Measurements from ENCODE around the gene SERPINA3.
A peak's percentile ranks its signal among the peaks of the same experiment; 100 is the strongest.

SERPINA3 gene

DNA sequence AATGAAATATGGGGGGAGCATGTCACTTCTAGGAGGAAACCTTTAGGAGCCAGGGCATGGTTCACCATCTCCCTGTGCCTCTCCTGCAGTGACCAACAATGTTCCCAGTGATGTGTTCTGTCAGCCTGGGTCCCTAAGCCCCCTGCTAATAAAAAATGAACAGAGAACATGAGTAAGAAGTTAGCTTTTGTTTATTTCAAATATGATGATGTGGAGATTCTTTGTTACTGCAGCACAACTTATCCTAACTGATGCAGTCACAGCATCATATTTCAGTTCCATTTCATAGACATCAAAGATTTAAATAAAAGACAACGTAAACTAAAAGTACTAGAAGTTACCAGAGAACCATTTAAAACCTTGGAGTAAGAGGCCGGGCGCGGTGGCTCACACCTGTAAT is 43.9 kb downstream of the SERPINA3 start:
- H3K27me3 Mint-ChIP-seq = peaks cover 7% of the 10 kb centered on the region
- H3K9me3 Mint-ChIP-seq = no peaks in the 10 kb centered on the region
- CTCF ChIA-PET = no interaction called here
- H3K4me3 Mint-ChIP-seq = no peak overlapping the region
- DNase-seq = no peak
- no peaks in the 10 kb centered on the region for H3K4me1 Mint-ChIP-seq
- H3K36me3 Mint-ChIP-seq = no peaks in the 10 kb centered on the region
- no peak overlapping the region for H3K27ac Mint-ChIP-seq

- no peak overlapping the region for H3K27ac Mint-ChIP-seq
- H3K4me3 Mint-ChIP-seq = no peak overlapping the region
- no peaks in the 10 kb centered on the region for H3K4me1 Mint-ChIP-seq
- H3K36me3 Mint-ChIP-seq = no peaks in the 10 kb centered on the region
- H3K9me3 Mint-ChIP-seq = no peaks in the 10 kb centered on the region
- H3K27me3 Mint-ChIP-seq = peaks cover 19% of the 10 kb centered on the region
- DNase-seq = no peak
- CTCF ChIA-PET = no interaction called here
Measured at GRCh38 chr14:94659256-94659655, 47.1 kb downstream of the SERPINA3 start.

DNA sequence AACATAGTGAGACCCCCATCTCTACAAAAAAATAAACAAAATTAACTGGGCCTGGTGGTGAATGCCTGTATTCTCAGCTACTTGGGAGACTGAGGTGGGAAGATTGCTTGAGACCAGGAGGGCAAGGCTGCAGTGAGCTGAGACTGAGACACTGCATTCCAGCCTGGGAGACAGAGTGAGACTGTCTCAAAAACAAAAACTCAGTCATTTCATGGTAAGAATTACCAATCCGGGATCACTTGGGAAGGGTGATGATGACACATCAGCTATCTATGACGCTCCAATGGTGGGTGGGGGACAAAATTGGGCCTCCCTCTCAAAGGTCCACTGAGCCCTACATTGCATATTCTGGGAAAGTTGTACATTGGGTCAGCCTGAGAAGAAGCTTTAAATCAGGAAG is 47.7 kb downstream of the SERPINA3 start:
- Mint-ChIP-seq H3K4me3 (no peak overlapping the region), H3K36me3 (no peaks in the 10 kb centered on the region), H3K9me3 (no peaks in the 10 kb centered on the region), H3K27ac (no peak overlapping the region), H3K4me1 (no peaks in the 10 kb centered on the region), H3K27me3 (peaks cover 21% of the 10 kb centered on the region)
- CTCF ChIA-PET = no interaction called here
- DNase-seq = no peak

GRCh38 chr14:94660306-94660946 is 48.2 kb downstream of the SERPINA3 start:
- DNase-seq = no peak
- Mint-ChIP-seq H3K9me3 (no peaks in the 10 kb centered on the region), H3K4me1 (no peaks in the 10 kb centered on the region), H3K27ac (peak overlapping the region; percentile 8), H3K27me3 (peaks cover 21% of the 10 kb centered on the region), H3K36me3 (no peaks in the 10 kb centered on the region), H3K4me3 (no peak overlapping the region)
- CTCF ChIA-PET = no interaction called here

DNA sequence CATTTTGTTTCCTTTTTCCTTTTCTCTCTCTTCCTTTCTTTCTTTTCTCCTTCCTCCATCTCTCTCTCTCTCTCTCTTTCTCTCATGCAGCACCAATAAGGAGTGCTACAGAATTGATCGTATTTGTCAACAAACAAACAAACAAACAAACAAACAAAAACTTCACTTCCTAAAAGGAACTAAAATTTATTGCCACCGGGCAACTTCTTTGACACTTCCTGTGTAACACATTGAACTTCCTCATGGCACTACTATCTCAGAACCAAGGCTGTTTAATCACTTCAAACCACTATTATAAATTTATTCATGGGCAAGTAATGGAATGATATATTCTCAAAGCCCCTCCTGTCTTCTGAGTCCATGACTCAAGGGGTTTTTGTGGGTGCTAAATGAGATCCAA is 51.3 kb downstream of the SERPINA3 start:
- Mint-ChIP-seq H3K4me3 (no peak overlapping the region), H3K27ac (no peak overlapping the region), H3K27me3 (peaks cover 24% of the 10 kb centered on the region), H3K4me1 (no peaks in the 10 kb centered on the region), H3K36me3 (no peaks in the 10 kb centered on the region), H3K9me3 (no peaks in the 10 kb centered on the region)
- DNase-seq = no peak
- CTCF ChIA-PET = no interaction called here

- Mint-ChIP-seq H3K27me3 (peaks cover 24% of the 10 kb centered on the region), H3K36me3 (no peaks in the 10 kb centered on the region), H3K4me3 (no peak overlapping the region), H3K27ac (no peak overlapping the region), H3K9me3 (no peaks in the 10 kb centered on the region), H3K4me1 (no peaks in the 10 kb centered on the region)
- no peak for DNase-seq
- CTCF ChIA-PET = no interaction called here
Measured at GRCh38 chr14:94663965-94664704, 51.9 kb downstream of the SERPINA3 start.

DNA sequence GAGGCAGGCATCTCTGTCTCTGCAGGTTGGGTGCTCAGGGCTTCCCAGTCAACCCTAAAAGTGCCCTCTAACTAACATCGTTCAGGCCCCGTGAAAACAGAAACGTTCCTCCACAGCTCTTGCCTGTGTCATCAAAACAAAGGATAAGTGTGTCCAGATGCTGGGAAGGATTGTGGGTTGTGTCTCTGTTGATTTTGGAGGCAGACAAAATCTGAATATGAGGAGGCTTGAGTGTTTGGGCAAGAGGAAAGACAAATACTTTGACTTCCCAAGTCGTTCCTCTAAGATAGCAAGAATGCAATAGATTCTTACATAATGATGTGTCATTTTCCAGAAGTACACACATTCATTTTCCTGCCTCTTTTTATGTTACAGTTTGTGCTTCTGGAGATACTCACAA is 52.9 kb downstream of the SERPINA3 start:
- H3K4me3 Mint-ChIP-seq = no peak overlapping the region
- peaks cover 24% of the 10 kb centered on the region for H3K27me3 Mint-ChIP-seq
- no peak for DNase-seq
- H3K9me3 Mint-ChIP-seq = no peaks in the 10 kb centered on the region
- H3K4me1 Mint-ChIP-seq = no peaks in the 10 kb centered on the region
- H3K27ac Mint-ChIP-seq = no peak overlapping the region
- H3K36me3 Mint-ChIP-seq = no peaks in the 10 kb centered on the region
- CTCF ChIA-PET = no interaction called here

DNA sequence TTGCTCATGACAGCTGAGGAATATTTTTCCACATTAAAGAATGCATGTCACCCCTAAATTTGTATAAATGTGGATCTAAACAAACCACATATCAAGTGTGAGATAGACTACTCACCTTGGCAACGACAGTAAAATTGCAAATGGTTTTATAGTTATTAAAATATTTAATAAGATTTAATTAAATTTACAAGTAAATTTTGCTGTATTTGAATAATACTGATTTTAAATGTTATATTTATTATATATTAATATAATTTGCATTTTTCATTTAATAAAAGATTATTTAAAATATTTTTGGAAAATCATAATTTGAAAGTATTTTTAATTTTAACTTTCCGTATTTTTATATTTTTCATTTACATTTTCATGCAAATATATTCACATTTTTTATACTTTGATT is 53.4 kb downstream of the SERPINA3 start:
- Mint-ChIP-seq H3K9me3 (no peaks in the 10 kb centered on the region), H3K36me3 (no peaks in the 10 kb centered on the region), H3K4me1 (no peaks in the 10 kb centered on the region), H3K27ac (no peak overlapping the region), H3K4me3 (no peak overlapping the region), H3K27me3 (peaks cover 22% of the 10 kb centered on the region)
- CTCF ChIA-PET = no interaction called here
- DNase-seq = no peak

- no peaks in the 10 kb centered on the region for H3K36me3 Mint-ChIP-seq
- H3K9me3 Mint-ChIP-seq = no peaks in the 10 kb centered on the region
Measured at GRCh38 chr14:94670692-94671285, 58.6 kb downstream of the SERPINA3 start.

DNA sequence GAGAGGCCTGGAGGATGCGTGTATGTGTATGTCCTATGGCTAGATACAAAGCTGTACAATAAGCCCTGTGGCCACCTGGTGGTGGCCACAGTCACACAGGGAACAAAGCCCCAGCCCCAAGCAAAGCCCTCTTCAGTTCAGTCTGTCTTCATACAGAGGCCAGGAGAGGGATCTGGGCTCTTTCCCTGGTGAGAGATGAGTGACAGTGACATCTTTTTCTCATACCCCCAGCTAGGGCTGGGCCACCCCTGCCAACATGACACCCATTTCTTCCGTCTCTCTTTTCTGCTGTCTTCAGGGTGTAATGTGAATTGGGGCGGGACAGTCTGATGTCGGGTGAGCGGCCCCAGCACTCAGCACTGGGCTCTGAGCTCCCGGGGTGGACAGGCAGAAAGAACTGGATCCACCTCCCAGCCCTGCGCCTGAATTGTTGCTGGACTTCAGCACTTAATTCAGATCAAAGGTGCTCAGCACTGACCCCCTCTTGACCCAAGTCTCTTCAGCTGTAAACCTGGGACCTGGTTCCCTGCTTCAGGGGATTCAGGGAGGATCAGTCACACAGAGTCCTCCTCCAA is 59.8 kb downstream of the SERPINA3 start:
- CTCF ChIA-PET = no interaction called here
- H3K4me3 Mint-ChIP-seq = no peak overlapping the region
- DNase-seq = no peak
- H3K27ac Mint-ChIP-seq = no peak overlapping the region
- H3K4me1 Mint-ChIP-seq = no peaks in the 10 kb centered on the region
- H3K27me3 Mint-ChIP-seq = peaks cover 5% of the 10 kb centered on the region
- H3K9me3 Mint-ChIP-seq = no peaks in the 10 kb centered on the region
- no peaks in the 10 kb centered on the region for H3K36me3 Mint-ChIP-seq

More at GRCh38 chr14:94670692-94671285, 58.6 kb downstream of the SERPINA3 start:
- Mint-ChIP-seq H3K27ac (no peak overlapping the region), H3K4me3 (no peak overlapping the region), H3K4me1 (no peaks in the 10 kb centered on the region), H3K27me3 (peaks cover 9% of the 10 kb centered on the region)
- DNase-seq = no peak
- CTCF ChIA-PET = no interaction called here

- Mint-ChIP-seq H3K9me3 (no peaks in the 10 kb centered on the region), H3K4me1 (no peaks in the 10 kb centered on the region), H3K4me3 (no peak overlapping the region), H3K27me3 (peaks cover 5% of the 10 kb centered on the region), H3K36me3 (no peaks in the 10 kb centered on the region), H3K27ac (no peak overlapping the region)
- no peak for DNase-seq
- CTCF ChIA-PET = no interaction called here
Measured at GRCh38 chr14:94673071-94673470, 60.9 kb downstream of the SERPINA3 start.

Data from activated naive CD4-positive, alpha-beta T cell treated with anti-CD3 and anti-CD28 coated beads, Interleukin-2, amount 10 ng/mL, durations not matched to agents 7 days and 5 days (primary cell).